ENCODE data around the gene GSTT4.

GSTT4 gene

DNA sequence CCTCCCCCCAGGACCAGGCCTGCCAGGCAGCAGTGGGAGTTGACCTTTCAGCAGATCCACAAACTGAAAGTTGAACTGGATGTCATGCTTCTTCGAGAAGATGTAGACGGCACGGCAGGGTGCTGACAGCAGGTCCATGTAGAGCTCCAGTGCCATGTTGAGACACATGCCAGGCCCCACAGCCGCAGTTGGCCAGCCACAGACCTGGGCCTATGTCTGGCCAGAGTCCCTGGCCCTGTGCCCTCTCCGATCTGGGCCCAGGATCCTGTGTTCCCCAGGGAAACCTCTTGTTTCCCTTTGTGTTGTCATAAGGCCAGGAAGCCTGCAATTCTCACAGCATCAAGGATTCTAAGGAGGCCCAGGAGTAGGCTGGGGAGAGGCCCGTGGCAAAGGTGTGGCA, at the start of gene GSTT4:
Gene GSTT4 (minus strand): TSS at position 253 of the 400 bp plus-strand sequence. CDS start 97 bp downstream, at position 156.
- TF ChIP-seq POLR2AphosphoS5 (IDR thresholded peaks at IDR 0.05; ENCODE audit: borderline replicate concordance, low read depth, low read length) (no peak), FOXP2 (optimal IDR thresholded peaks at IDR 0.05; ENCODE audit: control extremely low read depth, extremely low read length, insufficient read depth) (no peak), EZH2 (IDR thresholded peaks at IDR 0.05) (no peak)
- Histone ChIP-seq H3K36me3 (ENCODE audit: insufficient read depth, low read length) (no peaks in the 10 kb centered on the region), H3K27ac (no peak within 1 kb of the TSS), H3K9ac (ENCODE audit: insufficient read length) (no peak within 1 kb of the TSS), H3K4me3 (no peak within 1 kb of the TSS), H3K9me3 (ENCODE audit: low read depth, low read length) (no peaks in the 10 kb centered on the region)
- no peak for DNase-seq (ENCODE audit: low read depth, low spot score)

DNA sequence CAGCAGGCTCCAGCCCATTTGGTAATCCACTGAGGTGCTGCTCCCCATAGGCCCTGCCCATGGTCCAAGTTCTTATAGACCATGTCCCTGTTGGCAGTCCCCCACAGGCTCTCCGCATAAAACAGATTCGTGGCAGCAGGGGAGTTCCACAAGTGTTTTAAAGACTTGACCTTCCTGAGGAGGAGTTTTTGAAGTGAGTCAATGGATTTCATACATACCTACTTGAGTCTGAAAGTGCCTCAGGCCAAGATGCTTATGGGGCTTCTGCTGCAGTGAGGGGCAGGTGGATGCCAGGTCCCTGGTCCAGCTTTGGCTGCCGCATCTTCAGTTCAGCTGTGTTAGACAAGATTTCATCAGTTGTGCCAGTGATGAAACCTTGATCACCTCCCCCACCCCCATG, 49.1 kb upstream of the GSTT4 start:
- Histone ChIP-seq H3K9ac (ENCODE audit: insufficient read length) (no peak overlapping the region), H3K4me3 (no peak overlapping the region), H3K27ac (no peak overlapping the region), H3K9me3 (ENCODE audit: low read depth, low read length) (no peaks in the 10 kb centered on the region), H3K36me3 (ENCODE audit: insufficient read depth, low read length) (peaks cover 47% of the 10 kb centered on the region)
- TF ChIP-seq POLR2AphosphoS5 (IDR thresholded peaks at IDR 0.05; ENCODE audit: borderline replicate concordance, low read depth, low read length), result no peak
- no peak for TF ChIP-seq EZH2 (IDR thresholded peaks at IDR 0.05)
- TF ChIP-seq FOXP2 (optimal IDR thresholded peaks at IDR 0.05; ENCODE audit: control extremely low read depth, extremely low read length, insufficient read depth), result no peak
- no peak for DNase-seq (ENCODE audit: low read depth, low spot score)

GRCh38 chr22:24053481-24054226, 48.4 kb upstream of the GSTT4 start:
- no peak overlapping the region for H3K27ac ChIP-seq
- H3K36me3 ChIP-seq (ENCODE audit: insufficient read depth, low read length), result peaks cover 46% of the 10 kb centered on the region
- TF ChIP-seq POLR2AphosphoS5 (IDR thresholded peaks at IDR 0.05; ENCODE audit: borderline replicate concordance, low read depth, low read length) (no peak), EZH2 (IDR thresholded peaks at IDR 0.05) (no peak), FOXP2 (optimal IDR thresholded peaks at IDR 0.05; ENCODE audit: control extremely low read depth, extremely low read length, insufficient read depth) (no peak)
- DNase-seq (ENCODE audit: low read depth, low spot score), result no peak
- H3K9me3 ChIP-seq (ENCODE audit: low read depth, low read length), result no peaks in the 10 kb centered on the region
- no peak overlapping the region for H3K4me3 ChIP-seq
- H3K9ac ChIP-seq (ENCODE audit: insufficient read length), result no peak overlapping the region

GRCh38 chr22:24051568-24051967, 46.3 kb upstream of the GSTT4 start:
- Histone ChIP-seq H3K4me3 (no peak overlapping the region), H3K36me3 (ENCODE audit: insufficient read depth, low read length) (peaks cover 42% of the 10 kb centered on the region), H3K27ac (no peak overlapping the region), H3K9me3 (ENCODE audit: low read depth, low read length) (no peaks in the 10 kb centered on the region), H3K9ac (ENCODE audit: insufficient read length) (no peak overlapping the region)
- TF ChIP-seq EZH2 (IDR thresholded peaks at IDR 0.05) (no peak), POLR2AphosphoS5 (IDR thresholded peaks at IDR 0.05; ENCODE audit: borderline replicate concordance, low read depth, low read length) (no peak), FOXP2 (optimal IDR thresholded peaks at IDR 0.05; ENCODE audit: control extremely low read depth, extremely low read length, insufficient read depth) (no peak)
- no peak for DNase-seq (ENCODE audit: low read depth, low spot score)

- Histone ChIP-seq H3K36me3 (ENCODE audit: insufficient read depth, low read length) (peaks cover 40% of the 10 kb centered on the region), H3K4me3 (no peak overlapping the region), H3K27ac (no peak overlapping the region), H3K9ac (ENCODE audit: insufficient read length) (no peak overlapping the region), H3K9me3 (ENCODE audit: low read depth, low read length) (no peaks in the 10 kb centered on the region)
- no peak for DNase-seq (ENCODE audit: low read depth, low spot score)
- no peak for TF ChIP-seq EZH2 (IDR thresholded peaks at IDR 0.05)
- no peak for TF ChIP-seq POLR2AphosphoS5 (IDR thresholded peaks at IDR 0.05; ENCODE audit: borderline replicate concordance, low read depth, low read length)
- no peak for TF ChIP-seq FOXP2 (optimal IDR thresholded peaks at IDR 0.05; ENCODE audit: control extremely low read depth, extremely low read length, insufficient read depth)
These were observed 45.8 kb upstream of the GSTT4 start for GRCh38 chr22:24051028-24051427.

DNA sequence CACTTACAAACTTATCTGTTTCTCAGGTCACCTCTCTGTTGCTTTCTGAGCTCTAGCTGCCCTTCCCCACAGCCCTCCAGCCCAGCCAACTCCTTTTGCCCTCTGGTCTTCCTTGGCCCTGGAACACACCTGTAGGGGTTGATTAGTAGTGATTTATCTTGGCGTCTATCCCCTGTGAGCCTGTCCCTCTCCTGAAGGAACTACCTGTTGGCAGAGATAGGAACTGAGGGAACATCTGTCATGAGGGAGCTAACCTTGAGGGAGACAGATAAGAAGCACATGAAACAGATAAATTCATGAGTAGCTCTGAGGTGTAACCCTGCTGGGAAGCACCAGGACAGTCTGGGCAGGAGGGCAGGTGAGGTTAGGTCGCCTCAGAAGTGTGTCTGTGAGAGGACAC, 44.7 kb upstream of the GSTT4 start:
- no peak overlapping the region for H3K27ac ChIP-seq
- H3K9ac ChIP-seq (ENCODE audit: insufficient read length), result no peak overlapping the region
- no peak overlapping the region for H3K4me3 ChIP-seq
- no peak for DNase-seq (ENCODE audit: low read depth, low spot score)
- TF ChIP-seq FOXP2 (optimal IDR thresholded peaks at IDR 0.05; ENCODE audit: control extremely low read depth, extremely low read length, insufficient read depth) (no peak), POLR2AphosphoS5 (IDR thresholded peaks at IDR 0.05; ENCODE audit: borderline replicate concordance, low read depth, low read length) (no peak), EZH2 (IDR thresholded peaks at IDR 0.05) (no peak)
- H3K9me3 ChIP-seq (ENCODE audit: low read depth, low read length), result no peaks in the 10 kb centered on the region
- peaks cover 39% of the 10 kb centered on the region; the same call in 1 of the 2 replicates for H3K36me3 ChIP-seq (ENCODE audit: insufficient read depth, low read length)

DNA sequence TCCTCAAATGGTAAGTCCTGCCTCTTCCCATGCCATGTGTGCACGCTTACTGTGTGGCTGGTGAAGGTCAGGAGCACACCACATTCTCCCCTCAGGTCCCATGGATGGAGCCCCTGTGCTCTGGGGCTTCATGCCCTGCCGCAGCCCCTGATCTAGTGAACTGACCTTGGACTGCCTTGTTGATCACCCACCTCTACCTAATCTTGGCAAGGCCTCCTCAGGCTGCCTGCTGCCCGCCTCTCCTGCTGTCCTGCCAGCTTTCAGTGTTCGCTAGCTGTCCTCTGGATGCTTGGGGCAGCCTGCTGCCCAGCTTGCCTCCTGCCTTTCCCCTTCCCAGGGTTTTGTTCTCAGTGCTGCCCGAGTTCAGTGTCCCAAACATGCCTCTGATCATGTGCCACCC, 44.0 kb upstream of the GSTT4 start:
- Histone ChIP-seq H3K4me3 (no peak overlapping the region), H3K36me3 (ENCODE audit: insufficient read depth, low read length) (peaks cover 36% of the 10 kb centered on the region; the same call in 1 of the 2 replicates), H3K27ac (no peak overlapping the region), H3K9me3 (ENCODE audit: low read depth, low read length) (no peaks in the 10 kb centered on the region), H3K9ac (ENCODE audit: insufficient read length) (no peak overlapping the region)
- DNase-seq (ENCODE audit: low read depth, low spot score), result no peak
- no peak for TF ChIP-seq FOXP2 (optimal IDR thresholded peaks at IDR 0.05; ENCODE audit: control extremely low read depth, extremely low read length, insufficient read depth)
- TF ChIP-seq POLR2AphosphoS5 (IDR thresholded peaks at IDR 0.05; ENCODE audit: borderline replicate concordance, low read depth, low read length), result no peak
- no peak for TF ChIP-seq EZH2 (IDR thresholded peaks at IDR 0.05)

GRCh38 chr22:24046024-24046423, 40.8 kb upstream of the GSTT4 start:
- H3K9ac ChIP-seq (ENCODE audit: insufficient read length), result no peak overlapping the region
- TF ChIP-seq POLR2AphosphoS5 (IDR thresholded peaks at IDR 0.05; ENCODE audit: borderline replicate concordance, low read depth, low read length) (no peak), FOXP2 (optimal IDR thresholded peaks at IDR 0.05; ENCODE audit: control extremely low read depth, extremely low read length, insufficient read depth) (no peak), EZH2 (IDR thresholded peaks at IDR 0.05) (no peak)
- DNase-seq (ENCODE audit: low read depth, low spot score), result no peak
- H3K27ac ChIP-seq, result no peak overlapping the region
- H3K9me3 ChIP-seq (ENCODE audit: low read depth, low read length), result no peaks in the 10 kb centered on the region
- H3K4me3 ChIP-seq, result no peak overlapping the region
- H3K36me3 ChIP-seq (ENCODE audit: insufficient read depth, low read length), result peaks cover 43% of the 10 kb centered on the region; the same call in 1 of the 2 replicates

All from SK-N-MC (cell line).